NCI-H2227 (cell line): Measurements from ENCODE around the gene TMOD3.
"Not testable (repeated sequence)": the region's sequence is repeated elsewhere in the genome, so short reads cannot be mapped to it uniquely, and the experiment has no call there.

Experiments used
- DNase-seq: peaks from one replicate; lab custom pipeline; 2025; ENCODE audit not compliant: unreplicated experiment; lab: John Stamatoyannopoulos, UW

TMOD3 gene

DNA sequence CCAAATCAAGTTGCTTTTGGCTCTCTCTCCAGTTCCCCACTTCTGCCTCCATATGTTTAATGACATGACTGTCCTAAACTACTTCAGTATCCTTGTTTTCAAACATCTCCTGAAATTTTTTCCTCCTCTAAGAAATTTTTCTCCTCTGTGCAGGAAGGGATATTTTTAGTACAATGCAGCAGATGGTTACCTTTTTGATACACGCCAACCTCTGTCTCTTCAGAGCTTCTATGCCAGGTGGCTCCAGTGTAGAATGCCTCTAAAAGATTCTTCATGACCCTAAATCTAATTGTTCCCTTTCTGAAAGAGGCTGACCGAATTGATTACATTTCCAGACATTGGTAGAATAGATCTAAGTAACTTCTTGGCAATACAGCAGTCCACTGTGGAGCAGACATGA is 33.7 kb downstream of the TMOD3 start:
- DNase-seq = no peak

DNA sequence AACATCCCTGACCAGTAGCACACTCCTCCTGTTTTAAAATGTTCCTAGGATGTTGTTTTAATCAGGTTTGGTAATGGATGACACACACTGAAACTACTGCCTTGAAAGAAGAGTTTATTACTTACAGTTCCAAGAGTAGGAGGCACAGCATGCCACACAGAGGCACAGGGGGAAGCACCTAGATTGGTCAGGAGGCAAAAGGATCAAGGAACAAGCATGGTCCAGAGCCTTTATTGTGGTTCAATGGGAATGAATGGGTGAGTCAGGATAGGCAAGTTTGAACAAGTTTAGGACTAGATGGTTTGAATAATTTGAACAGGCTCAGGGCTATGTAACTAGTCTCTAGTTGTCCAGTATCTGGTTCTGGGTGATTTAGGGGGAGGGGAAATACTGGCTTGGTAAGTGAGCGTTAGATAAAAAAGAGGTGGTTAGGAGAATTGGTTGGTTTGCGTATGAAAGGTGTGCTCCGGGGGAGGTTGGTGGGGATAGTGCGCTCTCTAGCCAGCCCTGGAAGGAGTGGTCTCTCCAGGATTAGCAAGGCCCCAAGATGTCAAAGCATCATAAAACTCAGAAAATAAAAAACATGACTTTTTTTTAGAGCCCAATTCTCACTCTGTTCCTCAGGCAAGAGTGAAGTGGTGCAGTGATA is 35.1 kb downstream of the TMOD3 start:
- DNase-seq = no peak

DNA sequence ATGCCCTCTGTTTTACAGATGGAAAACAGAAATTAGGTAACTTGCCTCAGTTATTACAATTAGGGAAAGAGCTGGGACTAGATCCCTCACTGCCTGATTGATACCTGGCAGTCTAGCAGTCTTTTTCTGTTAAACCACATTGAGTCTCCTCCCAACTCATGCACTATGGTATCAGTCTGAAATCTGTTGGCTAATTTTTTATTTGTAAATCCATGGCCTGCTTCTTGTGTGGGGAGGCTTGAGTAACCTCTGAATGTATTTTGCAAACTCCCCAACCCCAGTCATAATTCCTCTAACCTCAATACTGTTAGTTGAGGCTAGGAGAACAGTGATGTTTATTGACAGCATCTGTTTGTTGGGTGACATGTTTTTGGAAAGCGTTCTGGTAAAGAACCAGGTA is 35.9 kb downstream of the TMOD3 start:
- no peak for DNase-seq

DNA sequence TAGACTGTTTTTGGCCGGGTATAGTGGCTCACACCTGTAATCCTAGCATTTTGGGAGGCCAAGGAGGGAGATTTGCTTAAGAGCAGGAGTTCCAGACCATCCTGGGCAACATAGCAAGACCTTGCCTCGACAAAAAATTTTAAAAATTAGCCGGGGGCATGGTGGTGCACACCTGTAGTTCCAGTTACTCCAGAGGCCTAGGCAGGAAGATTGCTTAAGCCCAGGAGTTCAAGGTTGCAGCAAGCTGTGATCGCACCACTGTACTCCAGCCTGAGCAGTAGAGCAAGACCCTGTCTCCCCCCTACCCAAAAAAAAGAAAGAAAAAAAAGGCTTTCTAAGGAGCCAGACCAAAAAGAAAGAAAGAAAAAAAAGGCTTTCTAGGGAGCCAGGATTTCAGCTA is 36.7 kb downstream of the TMOD3 start:
- DNase-seq = no peak

DNA sequence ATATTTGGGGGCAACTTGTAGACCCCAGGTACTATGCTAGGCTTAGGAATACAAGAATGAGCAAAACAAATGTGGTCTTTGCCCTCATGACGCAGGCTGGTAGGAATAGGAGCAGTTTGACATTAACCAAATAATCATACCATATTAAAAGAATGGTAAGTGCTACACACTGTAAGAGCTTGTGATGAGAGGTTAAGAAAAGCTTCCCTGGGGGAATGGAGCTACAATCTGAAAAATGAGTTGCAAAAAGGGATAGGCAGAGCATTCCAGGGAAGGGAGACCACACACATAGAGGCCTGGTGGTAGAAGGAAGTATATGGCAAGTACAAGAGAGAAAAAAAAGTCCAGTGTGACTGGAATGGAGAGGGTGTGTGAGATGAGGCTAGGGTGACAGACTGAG is 37.3 kb downstream of the TMOD3 start:
- DNase-seq = no peak

DNA sequence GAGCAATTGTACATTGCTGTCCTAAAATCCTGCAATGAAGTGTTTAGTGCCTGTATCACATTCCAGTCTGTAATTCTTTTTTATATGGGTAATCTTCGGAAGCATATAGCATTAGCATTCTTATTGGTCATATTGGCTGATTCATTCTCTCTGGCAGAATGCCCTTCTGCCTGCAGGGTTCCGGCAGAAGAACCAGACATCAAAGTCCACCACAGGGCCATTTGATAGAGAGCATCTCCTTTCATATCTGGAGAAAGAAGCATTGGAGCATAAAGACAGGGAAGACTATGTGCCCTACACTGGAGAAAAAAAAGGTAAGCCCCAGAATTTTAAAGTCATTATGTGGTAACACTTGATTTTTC is 39.6 kb downstream of the TMOD3 start:
- no peak for DNase-seq

DNA sequence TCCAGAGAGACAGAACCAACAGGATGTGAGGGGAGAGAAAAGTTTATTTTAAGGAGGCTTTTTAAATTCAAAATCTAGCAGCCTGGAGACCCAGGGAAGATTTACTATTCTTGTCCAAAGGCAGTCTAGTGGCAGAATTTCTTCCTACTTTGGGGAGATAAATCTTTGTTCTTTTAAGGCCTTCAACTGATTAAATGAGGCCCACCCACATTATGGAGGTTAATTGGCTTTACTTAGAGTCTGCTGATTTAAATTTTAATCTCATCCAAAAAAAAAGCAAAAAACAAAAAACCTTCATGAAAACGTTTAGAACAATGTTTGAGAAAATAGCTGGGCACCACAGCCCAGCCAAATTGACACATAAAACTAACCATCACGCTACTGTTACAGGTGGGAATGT is 41.3 kb downstream of the TMOD3 start:
- no peak for DNase-seq

DNA sequence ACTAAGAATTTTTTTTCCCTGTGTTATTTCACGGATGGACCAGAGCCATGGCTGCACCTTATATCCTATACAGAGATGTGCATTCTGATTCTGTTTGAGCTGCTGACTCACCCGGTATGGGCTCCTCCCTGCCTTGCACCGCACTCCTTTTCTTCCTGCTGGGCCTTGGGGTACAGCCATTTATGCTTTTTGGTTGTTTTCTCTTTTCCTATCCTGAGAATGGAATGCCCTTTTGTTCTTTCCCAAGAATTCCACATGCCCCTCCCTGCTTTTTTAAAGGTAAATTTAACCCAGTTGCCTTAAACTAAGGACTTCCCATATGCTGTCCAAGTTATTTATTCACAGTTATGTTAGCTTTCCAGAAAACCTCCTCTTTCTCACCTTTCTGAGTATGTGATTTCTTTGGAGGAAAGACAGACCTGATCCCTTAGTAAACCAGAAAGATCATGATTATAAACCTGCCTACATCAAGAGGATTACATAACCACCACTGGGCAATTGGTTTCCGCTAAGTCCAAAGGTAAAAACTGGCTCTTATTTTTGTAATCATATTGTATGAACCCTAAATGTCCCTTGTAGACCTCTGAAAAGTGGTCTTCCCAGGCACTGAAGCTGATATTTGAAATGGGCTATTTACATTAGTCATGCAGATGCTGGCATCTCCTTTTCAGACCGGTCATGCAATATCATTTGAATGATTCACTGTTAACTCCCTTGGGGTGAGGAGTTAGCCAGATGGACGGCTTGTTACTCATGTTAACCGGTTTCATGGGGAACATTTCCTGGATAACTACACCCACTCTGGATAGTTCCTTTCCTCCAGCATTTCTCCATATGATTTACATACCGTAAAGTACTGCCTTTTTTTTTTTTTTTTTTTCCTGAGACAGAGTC is 45.5 kb downstream of the TMOD3 start:
- no peak for DNase-seq

DNA sequence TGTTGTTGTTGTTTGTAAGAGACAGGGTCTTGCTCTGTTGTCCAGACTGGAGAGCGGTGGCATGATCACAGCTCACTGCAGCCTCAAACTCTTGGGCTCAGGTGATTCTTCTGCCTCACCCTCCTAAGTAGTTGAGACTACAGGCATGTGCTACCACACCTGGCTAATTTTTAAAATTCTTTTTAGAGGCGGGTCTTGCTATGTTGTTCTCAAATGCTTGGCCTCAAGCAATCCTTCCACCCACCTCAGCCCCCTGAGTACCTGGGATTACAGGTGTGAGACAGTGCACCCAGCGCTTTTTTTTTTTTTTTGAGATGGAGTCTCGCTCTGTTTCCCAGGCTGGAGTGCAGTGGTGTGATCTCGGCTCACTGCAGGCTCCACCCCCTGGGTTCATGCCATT is 46.7 kb downstream of the TMOD3 start:
- no peak for DNase-seq

DNA sequence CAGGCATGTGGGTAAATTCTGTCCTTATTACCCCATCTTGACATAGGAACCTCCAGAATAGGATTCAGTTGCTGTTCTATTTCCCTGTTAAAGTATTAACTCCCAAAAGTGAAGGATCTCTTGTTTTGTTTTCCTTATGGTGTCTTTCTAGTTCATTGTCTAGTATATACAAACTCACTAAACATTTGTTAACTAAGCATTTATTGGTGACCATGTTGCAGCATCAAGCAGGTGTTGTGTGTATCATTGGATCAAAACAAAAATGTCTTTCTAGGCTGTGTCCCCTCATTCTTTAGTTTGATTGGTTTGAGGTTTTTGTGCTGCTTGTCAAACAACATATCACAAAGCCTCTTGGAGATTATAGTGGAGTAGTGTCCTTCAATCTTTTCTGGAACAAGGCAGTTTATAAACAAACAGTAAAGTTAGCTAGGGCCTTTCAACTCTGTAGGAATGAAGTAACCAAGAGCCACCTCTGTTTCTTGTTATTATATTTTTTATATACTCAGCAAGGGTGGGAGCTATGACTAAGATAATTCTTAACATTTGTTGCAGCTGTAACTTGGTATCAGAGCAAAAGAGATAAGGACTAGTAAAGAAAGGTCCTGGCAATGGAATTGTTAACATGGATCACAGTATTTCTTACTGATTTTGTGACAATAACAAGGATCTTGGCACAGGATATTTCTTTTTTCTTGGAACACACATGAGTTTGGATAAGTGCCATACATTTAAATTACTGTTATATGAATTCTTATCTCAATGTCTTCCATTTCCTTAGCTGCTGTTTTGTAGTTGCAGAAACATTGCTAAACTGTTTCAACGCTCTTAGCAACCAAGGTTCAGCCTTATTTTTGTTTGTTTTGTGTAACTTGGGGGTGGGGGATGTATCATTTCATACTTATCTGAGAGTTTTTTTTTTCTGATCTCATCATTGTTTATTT is 49.3 kb downstream of the TMOD3 start:
- DNase-seq = no peak

DNA sequence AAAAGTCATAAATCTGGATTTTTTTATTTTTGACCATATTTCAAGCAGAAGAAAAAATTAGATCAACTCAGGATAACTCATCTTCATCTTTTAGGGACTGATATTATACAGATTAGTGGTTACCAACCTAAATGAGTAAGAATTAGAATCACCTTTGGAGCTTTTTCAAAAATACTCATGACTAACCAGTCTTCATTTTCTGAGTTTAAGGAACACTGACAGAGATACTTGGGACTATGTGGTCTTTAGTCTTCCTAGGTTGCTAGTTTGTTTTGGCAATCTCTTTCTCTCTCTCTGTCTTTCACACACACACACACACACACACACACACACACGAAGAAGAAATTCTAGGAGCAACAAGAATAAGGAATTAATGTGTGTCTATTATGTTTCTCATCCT is 50.1 kb downstream of the TMOD3 start:
- no peak for DNase-seq

DNA sequence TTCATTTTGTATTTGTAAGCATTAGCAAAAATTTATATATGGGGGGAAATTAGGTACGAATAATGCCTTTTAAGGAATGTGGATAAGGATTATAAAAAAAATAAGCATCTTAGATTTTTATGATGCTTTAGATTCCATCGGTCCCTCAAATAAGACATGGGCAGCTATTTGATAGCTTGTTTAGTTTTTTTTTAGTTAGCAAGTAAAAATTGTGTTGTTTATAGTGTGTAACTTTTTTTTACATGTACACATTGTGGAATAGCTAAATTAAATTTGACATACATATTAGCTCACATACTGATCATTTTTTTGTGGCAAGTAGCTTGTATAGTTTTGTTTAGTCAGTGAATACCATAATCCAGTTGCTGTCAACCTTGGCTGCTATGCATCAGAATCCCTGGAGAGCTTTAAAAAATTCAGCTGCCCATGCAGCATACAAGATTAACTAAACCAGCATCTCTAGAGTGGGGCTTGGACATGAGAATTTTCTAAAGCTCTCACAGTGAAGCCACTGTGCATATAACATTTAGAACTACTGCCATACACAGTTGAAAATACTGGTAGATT is 53.9 kb downstream of the TMOD3 start:
- no peak for DNase-seq

DNA sequence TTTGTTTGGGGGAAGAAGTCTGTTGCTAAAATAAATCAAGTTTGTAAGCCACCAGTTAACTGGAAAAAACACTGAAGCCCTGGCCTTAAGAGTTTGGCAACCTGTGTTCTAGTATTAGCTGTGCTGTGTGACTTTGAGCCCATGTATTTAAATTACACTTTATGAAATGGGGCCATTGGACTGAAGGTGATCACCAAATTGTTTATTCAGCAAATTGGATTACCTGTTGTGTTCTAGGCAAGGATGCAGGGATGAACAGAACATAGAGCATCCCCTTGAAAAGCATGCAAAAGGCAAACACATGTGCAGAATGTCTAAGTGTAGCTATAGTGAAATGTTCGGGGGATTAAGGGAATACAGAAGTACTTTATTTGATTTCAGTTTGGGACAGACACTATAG is 54.6 kb downstream of the TMOD3 start:
- DNase-seq = no peak

DNA sequence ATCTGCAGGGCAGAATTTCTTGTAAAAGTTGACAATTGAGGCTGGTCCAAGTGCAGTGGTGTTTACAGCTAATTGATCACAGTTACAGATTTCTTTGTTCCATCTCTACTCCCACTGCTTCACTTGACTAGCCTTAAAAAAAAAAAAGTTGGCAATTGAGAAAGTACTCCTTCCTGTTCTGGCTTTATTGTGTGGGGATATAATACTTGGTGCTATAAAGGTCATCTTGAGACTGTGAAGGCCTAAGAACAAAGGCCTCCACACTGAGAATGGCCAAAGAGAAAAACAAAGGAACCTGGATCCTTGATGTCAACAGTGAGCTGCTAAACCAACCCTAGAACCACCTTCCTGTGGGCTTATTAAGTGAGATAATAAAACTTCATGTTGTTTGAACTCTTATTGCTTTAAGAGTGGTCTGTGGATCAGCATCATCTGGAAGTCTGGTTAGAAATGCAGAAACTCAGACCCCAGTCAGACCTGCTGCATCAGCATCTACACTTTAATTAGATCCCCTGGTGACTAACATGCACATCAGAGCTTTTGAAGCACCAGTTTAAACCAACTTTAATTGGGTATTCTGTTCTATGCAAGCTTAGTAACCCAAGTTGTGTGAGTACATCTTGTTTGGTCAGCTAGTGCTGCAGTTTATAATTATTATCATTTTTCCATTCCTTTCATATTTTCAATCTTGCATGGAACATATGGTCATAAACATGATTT is 55.2 kb downstream of the TMOD3 start:
- DNase-seq = no peak

DNA sequence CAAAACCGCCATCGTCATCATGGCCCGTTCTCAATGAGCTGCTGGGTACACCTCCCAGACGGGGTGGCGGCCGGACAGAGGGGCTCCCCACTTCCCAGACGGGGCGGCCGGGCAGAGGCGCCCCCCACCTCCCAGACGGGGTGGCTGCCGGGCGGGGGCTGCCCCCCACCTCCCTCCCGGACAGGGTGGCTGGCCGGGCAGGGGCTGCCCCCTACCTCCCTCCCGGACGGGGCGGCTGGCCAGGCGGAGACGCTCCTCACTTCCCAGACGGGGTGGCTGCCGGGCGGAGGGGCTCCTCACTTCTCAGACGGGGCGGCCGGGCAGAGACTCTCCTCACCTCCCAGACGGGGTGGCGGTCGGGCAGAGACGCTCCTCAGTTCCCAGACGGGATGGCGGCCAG is 56.3 kb downstream of the TMOD3 start:
- DNase-seq = not testable (repeated sequence)

DNA sequence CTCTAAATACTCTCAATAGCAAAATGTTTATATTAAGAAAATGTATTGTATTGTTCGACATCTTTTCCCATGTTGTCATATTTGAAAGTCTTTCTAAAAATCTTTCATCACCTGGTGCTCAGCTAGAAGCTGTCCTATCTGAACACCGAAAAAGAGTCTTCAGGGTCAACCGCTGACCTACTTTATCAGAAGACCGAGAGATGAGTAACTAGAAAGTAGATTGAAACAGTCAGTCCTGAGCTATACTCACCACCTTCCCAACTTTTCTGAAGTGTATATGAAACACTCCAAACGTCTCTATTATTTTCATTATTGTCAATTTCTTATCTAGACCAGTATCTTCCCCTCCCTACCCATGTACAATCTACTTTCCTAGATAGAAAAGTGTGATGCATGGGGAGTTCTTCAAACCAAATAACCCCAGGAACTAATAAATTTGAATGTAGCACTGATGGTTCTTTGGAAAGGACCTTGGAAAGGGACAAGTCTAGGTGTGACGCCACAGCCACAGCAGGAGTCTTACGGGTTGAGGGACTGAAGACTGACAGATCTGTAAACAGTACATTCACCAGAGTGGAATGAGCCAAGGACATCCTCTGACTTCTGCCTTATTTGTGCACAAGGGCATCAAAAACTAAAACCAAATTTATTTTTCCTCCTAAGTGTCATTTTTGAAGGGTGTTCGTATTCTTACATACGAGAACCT is 58.6 kb downstream of the TMOD3 start:
- DNase-seq = no peak

DNA sequence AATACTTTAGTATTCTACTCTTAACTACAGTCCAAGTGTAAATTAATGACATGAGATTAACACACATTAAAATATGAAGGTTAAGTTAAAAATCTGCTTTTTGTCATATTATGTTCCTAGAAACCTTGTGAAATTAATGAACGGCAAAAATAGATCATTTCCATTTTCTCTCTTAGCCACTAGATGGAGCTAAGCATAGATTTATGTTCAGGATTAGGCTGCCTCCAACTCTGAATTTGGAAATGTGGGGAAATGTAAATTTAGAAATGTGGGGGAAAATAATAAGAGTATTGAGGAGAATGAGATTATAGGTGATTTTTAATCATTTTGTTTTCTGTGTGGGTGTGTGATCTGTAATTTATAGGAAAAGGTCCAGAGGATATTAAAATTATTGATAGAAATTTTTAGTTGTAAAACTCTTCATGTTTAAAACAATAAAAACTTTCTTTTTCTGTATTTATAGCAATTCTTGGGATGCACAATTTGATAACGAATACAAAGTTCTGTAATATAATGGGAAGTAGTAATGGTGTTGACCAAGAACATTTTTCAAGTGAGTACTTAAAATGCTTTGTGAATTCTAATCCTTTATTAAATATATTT is 59.2 kb downstream of the TMOD3 start:
- peak; percentile 20 for DNase-seq

DNA sequence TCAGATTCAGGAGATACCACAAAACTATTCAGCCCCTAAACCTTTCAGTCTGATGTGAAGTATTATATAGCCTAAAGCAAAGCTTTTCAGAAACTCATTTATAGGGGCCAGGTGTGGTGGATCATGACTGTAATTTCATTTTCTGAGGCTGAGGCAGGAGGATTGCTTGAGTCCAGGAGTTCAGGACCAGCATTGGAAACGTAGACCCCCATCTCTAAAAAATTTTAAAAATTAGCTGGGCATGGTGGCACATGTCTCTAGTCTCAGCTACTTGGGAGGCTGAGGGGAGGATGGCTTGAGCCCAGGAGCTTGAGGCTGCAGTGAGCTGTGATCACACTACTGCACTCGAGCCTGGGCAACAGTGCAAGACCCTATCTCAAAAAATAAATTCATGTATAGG is 60.0 kb downstream of the TMOD3 start:
- DNase-seq = no peak

DNA sequence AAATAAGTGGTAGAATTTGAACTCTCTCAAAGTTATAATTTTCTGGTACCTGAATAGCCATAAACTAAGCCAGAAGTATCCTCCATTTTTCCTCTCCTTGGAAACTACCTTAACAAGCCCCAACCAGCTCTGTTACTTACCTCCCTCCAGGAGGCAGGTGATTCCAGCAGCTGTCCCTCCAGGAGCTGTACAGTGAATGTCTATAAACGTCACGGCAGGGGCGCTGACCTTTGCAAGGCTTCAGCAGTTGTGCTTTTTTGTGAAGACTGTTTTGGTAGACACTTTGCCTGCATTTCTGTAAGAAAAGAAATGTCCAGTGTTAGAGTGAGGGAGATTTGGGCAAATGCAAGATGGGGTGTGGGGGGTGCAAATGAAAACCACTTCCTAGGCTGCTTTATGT is 75.0 kb downstream of the TMOD3 start:
- DNase-seq = peak; percentile 8

DNA sequence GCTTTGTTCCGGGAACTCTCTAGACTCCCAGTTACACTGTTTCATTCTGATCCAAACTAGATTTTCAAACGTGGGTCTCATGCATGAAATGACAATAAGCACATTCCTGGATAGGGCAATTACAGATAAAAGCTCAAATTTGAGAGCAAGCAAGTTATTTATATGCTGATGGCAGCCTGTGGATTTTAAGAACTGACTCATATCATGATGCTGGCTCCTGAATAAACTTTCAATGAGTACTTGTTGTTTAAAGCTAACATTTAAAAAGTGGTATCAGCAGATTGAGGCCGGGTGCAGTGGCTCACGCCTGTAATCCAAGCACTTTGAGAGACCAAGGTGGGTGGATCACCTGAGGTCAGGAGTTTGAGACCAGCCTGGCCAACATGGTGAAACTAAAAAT is 75.5 kb downstream of the TMOD3 start:
- DNase-seq = no peak
